Parathyroid adenoma (tissue), 2 donors: ENCODE results near the gene PCSK5.

Experiments
- H2AFZ ChIP-seq: fragments of 300-600 bp; sonication (generic); one replicate; pipeline ENCODE4 v1.7.0; 2017; ENCODE audit warnings: antibody characterized with exemption, mild to moderate bottlenecking
- H3K27ac ChIP-seq: fragments of 300-600 bp; sonication (generic); one replicate; pipeline ENCODE4 v1.7.0; 2017
- H3K27me3 ChIP-seq: fragments of 300-600 bp; sonication (generic); one replicate; pipeline ENCODE4 v1.7.0; 2017; ENCODE audit warnings: low read length; ENCODE audit not compliant: control insufficient read depth, insufficient read depth
- H3K36me3 ChIP-seq: fragments of 300-600 bp; sonication (generic); one replicate; pipeline ENCODE4 v1.7.0; 2017; ENCODE audit warnings: low read length; ENCODE audit not compliant: control insufficient read depth, insufficient read depth
- H3K4me1 ChIP-seq: fragments of 300-600 bp; sonication (generic); one replicate; pipeline ENCODE4 v1.7.0; 2017; ENCODE audit warnings: control low read depth
- H3K4me2 ChIP-seq: fragments of 300-600 bp; sonication (generic); one replicate; pipeline ENCODE4 v1.7.0; 2017; ENCODE audit warnings: low read length
- H3K4me3 ChIP-seq: fragments of 300-600 bp; sonication (generic); one replicate; pipeline ENCODE4 v1.7.0; 2017; ENCODE audit warnings: low read depth, low read length
- H3K79me2 ChIP-seq: fragments of 300-600 bp; sonication (generic); one replicate; pipeline ENCODE4 v1.7.0; 2017; ENCODE audit warnings: control low read depth
- H3K9ac ChIP-seq: fragments of 300-600 bp; sonication (generic); one replicate; pipeline ENCODE4 v1.7.0; 2017; ENCODE audit warnings: mild to moderate bottlenecking
- H3K9me3 ChIP-seq: fragments of 300-600 bp; sonication (generic); one replicate; pipeline ENCODE4 v1.7.0; 2017; ENCODE audit warnings: low read length; ENCODE audit not compliant: control insufficient read depth
- CTCF ChIP-seq: fragments of 300-600 bp; sonication (generic); IDR thresholded peaks from one replicate; pipeline ENCODE4 v1.7.0; 2017; ENCODE audit warnings: antibody characterized with exemption, mild to moderate bottlenecking
- donor health status: primary hyperparathyroidism.

PCSK5 gene

GRCh38 chr9:76136986-76137385, 246.5 kb downstream of the PCSK5 start:
- no peaks in the 10 kb centered on the region for H3K36me3 ChIP-seq
- no peak overlapping the region for H3K9ac ChIP-seq
- no peak for TF ChIP-seq CTCF
- no peak overlapping the region for H3K27ac ChIP-seq
- no peak overlapping the region for H3K4me2 ChIP-seq
- H3K79me2 ChIP-seq = no peaks in the 10 kb centered on the region
- no peak overlapping the region for H3K4me3 ChIP-seq
- H3K27me3 ChIP-seq = no peaks in the 10 kb centered on the region
- H2AFZ ChIP-seq = no peak overlapping the region
- no peaks in the 10 kb centered on the region for H3K9me3 ChIP-seq
- no peaks in the 10 kb centered on the region for H3K4me1 ChIP-seq

GRCh38 chr9:76137931-76138330, 247.5 kb downstream of the PCSK5 start:
- Histone ChIP-seq H3K27ac (no peak overlapping the region), H3K27me3 (no peaks in the 10 kb centered on the region), H3K4me1 (no peaks in the 10 kb centered on the region), H3K36me3 (no peaks in the 10 kb centered on the region), H3K9ac (no peak overlapping the region), H3K4me2 (no peak overlapping the region), H3K9me3 (no peaks in the 10 kb centered on the region), H2AFZ (no peak overlapping the region), H3K79me2 (no peaks in the 10 kb centered on the region), H3K4me3 (no peak overlapping the region)
- TF ChIP-seq CTCF = no peak

GRCh38 chr9:76138360-76138759, 247.9 kb downstream of the PCSK5 start:
- TF ChIP-seq CTCF = no peak
- no peaks in the 10 kb centered on the region for H3K9me3 ChIP-seq
- no peak overlapping the region for H3K4me3 ChIP-seq
- no peaks in the 10 kb centered on the region for H3K4me1 ChIP-seq
- H2AFZ ChIP-seq = no peak overlapping the region
- no peaks in the 10 kb centered on the region for H3K27me3 ChIP-seq
- H3K36me3 ChIP-seq = no peaks in the 10 kb centered on the region
- H3K79me2 ChIP-seq = no peaks in the 10 kb centered on the region
- H3K9ac ChIP-seq = no peak overlapping the region
- H3K27ac ChIP-seq = no peak overlapping the region
- no peak overlapping the region for H3K4me2 ChIP-seq

GRCh38 chr9:76143834-76144233, 253.4 kb downstream of the PCSK5 start:
- Histone ChIP-seq H3K4me1 (no peaks in the 10 kb centered on the region), H3K9me3 (no peaks in the 10 kb centered on the region), H3K27ac (no peak overlapping the region), H3K36me3 (no peaks in the 10 kb centered on the region), H3K4me3 (no peak overlapping the region), H3K27me3 (no peaks in the 10 kb centered on the region), H2AFZ (no peak overlapping the region), H3K9ac (no peak overlapping the region), H3K79me2 (no peaks in the 10 kb centered on the region), H3K4me2 (no peak overlapping the region)
- TF ChIP-seq CTCF = no peak

GRCh38 chr9:76150013-76150412, 259.5 kb downstream of the PCSK5 start:
- Histone ChIP-seq H3K79me2 (no peaks in the 10 kb centered on the region), H3K9ac (no peak overlapping the region), H3K36me3 (no peaks in the 10 kb centered on the region), H3K9me3 (no peaks in the 10 kb centered on the region), H3K4me3 (no peak overlapping the region), H3K4me2 (no peak overlapping the region), H3K4me1 (no peaks in the 10 kb centered on the region), H3K27me3 (no peaks in the 10 kb centered on the region), H2AFZ (no peak overlapping the region), H3K27ac (no peak overlapping the region)
- TF ChIP-seq CTCF = no peak
